WI38 (cell line): ENCODE results near the gene PBX2.

Experiments
- H3K4me3 ChIP-seq: 2 replicates; pipeline ENCODE4 v1.5.1; 2011; ENCODE audit warnings: low read depth, mild to moderate bottlenecking, control low read depth, low read length
- CTCF ChIP-seq: IDR thresholded peaks from 2 replicates; pipeline ENCODE4 v1.5.1; 2012; ENCODE audit warnings: low read depth, mild to moderate bottlenecking, control low read depth, low read length

PBX2 gene

GRCh38 chr6:32167154-32167760, 22.7 kb downstream of the PBX2 start:
- no peak overlapping the region for H3K4me3 ChIP-seq
- no peak for TF ChIP-seq CTCF

GRCh38 chr6:32166411-32167061, 23.5 kb downstream of the PBX2 start:
- TF ChIP-seq CTCF: no peak
- H3K4me3 ChIP-seq: no peak overlapping the region

GRCh38 chr6:32164295-32164694, 25.7 kb downstream of the PBX2 start, which contains the start of gene EGFL8:
Gene EGFL8 (plus strand): TSS chr6:32164595. CDS start chr6:32166166, 1,571 bp downstream.
- TF ChIP-seq CTCF: no peak
- no peak within 1 kb of the TSS for H3K4me3 ChIP-seq

- H3K4me3 ChIP-seq: no peak overlapping the region
- no peak for TF ChIP-seq CTCF
These were observed 26.3 kb downstream of the PBX2 start for GRCh38 chr6:32163559-32164258.

- TF ChIP-seq CTCF: no peak
- H3K4me3 ChIP-seq: no peak overlapping the region
These were observed 31.9 kb downstream of the PBX2 start for GRCh38 chr6:32158052-32158451.

GRCh38 chr6:32156891-32157290, 33.1 kb downstream of the PBX2 start:
- no peak overlapping the region for H3K4me3 ChIP-seq
- TF ChIP-seq CTCF: no peak
